HG03175 (cell line): ENCODE results near the gene NFIA.

ENCODE experiments used
- ATAC-seq: cut with Tn5 transposase; IDR thresholded peaks from one replicate; pipeline ENCODE4 v1.9.1; 2021; ENCODE audit warnings: mild to moderate bottlenecking, moderate library complexity; ENCODE audit not compliant: unreplicated experiment

The NFIA gene

DNA sequence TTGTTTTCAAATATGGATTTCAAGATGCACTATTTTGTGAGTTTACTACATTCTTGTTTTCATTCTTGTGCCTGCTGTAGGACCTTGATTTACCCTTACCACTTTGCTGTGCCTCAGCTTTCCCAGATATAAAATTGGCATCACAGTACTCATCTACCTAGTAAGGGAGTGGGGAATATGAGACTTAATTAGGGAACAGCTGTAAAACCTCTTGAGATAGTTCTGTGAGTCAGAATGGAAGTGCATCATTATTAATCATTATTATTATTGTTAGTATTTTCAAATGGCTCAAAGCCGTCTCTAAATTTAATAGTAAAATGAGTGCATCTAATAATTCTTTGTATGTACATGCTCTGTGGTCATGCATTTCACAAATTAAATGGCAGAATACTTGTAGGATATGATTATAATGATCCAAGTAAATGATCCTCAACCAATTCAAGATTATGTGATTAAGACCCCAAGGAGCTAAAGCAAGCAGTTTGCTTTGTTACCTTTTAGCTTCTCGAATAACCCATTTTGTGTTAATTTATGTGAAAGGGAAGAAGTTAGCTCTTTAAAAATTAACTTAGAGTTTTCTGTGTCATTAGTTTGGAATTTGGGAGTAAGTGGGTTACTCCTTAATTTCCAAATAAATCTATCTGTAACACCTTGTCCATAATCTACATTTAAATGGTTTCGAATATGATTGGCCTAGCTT lies 155.4 kb downstream of the NFIA start:
- ATAC-seq: no peak

DNA sequence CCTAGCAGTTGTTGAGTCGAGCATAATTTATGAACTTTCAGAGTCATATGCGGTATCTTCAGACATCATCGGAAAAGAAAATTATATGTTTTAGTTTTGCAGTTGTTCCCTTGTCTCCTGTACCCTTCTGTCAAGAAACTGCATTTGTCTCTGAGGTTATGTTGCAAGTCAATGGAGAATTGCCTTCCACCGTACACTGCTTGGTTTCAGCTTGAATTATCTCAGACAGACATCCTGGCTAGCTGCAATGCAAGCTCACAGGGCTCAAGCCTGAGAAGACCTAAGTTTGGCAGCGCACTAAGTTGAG lies 156.0 kb downstream of the NFIA start:
- no peak for ATAC-seq

DNA sequence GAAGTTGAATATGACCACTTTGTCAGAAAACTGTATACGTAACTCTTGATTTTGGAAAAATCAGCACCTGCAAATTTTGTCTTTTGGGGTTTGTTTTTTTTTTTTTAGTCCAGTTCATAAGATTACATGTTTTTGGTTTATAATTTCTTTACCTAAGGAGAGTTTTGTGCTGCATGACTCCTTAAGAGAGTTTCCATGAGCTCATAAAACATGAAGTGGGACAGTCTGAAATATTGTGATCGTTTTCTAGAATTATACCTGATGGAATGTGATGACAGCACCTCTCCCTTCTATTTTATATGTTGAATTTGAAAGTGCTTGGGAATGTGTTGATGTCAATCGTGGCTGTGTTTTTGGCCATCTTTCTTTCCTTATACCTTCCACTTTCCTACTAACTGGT lies 158.5 kb downstream of the NFIA start:
- no peak for ATAC-seq

DNA sequence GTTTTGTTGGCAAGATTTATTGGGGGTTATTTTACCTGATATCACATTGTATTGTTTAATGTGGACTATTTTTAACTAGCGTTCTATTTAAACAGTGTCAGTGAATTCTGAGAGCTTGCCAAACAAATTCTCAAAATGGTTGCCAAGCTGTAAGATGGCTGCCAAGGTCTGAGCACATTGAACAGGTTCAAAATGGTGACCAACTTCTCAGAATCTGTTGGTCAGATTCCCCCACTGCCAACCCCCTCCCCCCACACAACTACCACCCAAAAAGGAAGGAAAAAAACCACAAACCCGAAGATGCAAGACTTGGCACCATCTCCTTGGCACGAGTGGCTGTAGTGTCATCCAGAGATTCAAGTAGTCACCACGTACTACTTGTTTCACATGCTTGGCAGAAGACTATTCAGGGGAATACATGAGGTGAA lies 159.1 kb downstream of the NFIA start:
- no peak for ATAC-seq

DNA sequence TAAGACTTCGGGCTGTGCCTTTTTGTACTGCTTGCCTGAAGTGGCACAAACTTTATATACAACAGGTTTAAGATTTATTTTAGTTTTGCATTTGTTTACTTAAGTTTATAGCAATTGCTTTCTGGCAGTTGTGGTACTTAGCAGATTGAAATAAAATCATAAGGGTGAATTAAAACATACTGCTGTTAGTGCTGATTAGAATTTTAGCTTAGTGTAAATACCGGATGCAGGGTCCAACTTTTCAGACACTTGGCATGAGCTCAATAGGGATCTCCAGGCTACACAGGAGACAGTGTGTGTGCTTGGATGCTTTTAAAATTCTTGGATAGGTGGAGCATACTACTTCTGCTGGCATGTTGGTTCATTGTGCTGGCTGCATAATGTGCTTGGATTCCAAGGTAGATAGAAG lies 159.6 kb downstream of the NFIA start:
- no peak for ATAC-seq

DNA sequence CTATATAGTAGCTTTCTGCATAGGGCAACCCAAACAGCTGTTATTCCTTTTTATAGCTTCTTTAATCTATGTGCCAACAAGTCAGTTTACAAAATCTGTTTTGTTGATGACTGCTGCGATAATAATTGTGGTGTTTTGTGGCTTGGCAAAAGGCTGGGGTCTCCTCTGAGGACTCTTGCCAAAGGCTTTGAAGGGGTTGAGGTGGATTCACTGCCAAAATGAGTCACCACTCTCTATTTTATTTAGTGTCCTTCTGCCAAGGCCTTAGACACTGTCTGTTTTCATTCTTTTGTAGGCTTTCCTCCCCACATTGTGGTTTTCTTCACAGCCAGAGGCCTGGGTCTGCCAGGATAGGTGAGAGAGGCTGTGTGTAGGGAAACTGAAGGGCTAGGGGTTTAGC lies 161.8 kb downstream of the NFIA start:
- ATAC-seq: no peak

DNA sequence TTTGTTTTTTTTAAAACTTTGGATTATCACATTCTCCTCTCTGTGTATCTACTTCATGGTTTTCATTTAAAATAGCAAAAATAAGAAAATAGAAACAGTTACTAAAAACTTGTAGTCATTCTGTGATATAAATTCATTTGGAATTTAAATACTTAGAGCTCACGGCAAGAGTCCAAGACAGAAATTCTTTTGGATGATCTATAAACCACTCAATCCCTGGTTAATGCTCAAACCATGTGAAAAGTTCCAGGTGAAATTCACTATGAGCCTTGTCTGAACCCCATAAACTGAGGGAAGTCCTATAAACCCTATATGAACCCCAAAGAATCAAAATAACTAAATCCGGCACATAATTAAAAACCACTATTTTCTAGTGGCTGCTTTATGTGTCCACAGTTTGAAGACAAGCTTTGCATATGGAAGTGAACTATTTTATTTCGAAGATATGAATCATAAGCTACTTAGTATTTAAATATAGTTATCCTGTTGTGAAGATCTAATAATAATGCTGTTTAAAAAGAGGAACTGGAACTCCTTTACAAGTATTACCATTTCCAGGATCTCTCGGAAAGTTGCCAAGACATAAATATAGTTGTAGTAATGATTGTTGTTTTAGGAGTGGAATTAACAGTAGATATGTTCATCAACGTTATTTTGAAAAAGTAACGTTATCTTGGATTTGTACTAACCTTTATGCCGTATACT lies 163.5 kb downstream of the NFIA start:
- peak; percentile 64 for ATAC-seq

DNA sequence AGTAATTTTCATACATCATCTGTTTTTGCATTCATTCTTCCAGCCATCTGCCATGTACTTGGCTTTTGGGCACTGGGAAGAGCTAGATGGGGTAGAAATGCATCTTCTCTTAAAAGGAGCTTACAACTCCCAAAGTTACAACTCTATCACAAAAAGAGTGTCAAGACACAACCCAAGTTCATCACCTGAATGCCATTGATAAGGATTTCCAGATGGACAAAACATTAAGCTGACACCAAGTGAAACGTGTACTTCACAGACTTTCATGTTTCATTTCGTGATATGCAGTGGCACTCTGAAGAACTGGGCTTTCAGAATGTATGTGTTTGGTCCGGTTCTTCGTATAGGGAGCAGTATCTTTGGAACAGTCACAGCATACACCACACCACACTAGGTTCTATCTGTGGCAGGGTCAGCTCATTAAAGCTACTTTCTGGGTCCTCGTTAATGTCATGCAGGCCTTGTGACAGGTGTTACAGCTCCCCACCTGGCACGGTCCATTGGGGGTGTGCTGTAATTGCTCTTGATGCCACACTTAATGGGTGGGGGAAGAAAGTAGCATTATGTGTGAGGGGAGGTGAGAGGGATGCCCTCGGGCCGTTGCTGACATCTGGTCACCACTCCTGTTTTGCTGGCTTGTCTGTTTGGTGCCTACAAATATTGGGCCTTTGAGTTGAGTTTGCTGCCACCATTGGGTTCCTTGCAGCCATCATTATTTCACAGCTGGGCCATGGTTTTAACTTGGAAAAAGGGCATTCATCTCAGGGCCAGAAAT lies 164.9 kb downstream of the NFIA start:
- ATAC-seq: no peak

DNA sequence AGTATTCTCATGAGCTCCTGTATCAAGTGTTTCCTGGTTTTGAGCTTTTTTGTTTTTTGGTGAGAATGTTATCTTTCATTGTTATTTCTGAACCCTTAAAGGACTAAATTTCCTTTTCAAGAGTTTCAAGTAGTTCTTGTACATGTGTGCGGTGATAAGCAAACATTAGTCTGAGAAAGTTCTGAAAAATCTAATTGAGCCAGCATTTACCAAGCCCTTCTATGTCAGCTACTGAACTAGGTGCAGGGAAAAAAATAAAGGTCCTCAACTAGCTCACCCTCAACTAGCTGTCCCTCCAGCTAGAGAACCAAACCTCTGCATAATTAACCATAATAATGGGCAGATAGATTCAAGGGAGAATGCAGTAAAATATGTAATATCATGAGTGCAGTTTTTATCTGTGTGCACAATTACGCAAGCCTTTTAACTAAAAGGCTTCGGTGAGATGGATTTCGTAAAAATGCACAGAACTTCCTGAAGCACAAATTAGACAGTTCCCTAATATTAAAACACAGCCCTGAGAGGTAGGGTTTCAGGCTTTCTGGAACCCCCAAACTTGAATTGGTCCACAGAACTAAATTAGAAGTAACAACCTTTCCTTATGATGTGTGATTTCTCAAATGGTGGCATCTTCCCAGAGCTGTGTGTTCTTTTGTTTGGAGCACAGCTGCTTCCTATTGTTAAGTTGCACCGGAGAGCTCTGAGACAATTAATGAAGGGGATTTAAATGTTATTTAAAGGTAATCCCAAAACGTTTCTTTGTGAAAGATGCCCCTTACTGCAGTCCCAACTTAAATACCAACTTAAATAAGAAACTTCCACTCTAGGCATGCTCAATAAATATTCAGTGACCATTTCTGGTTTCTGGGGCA lies 165.8 kb downstream of the NFIA start:
- no peak for ATAC-seq

DNA sequence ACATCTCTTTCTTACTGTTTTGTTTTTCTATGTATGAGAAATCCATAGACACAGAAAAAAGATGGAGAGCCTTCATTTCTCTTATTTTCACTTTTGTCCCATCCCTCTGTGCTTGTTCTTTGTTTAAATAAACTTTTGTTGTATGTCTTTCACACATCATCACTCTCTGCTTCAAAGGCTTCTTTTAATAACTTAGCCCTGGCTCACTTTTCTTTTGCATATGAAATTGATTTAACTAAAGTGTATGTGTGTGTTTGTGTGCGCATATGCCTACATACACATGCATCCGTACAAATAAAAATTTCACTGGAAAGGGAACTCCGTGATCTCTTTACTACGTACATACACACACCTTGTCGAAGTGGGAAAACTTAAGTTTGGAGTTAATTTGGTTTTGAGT lies 168.6 kb downstream of the NFIA start:
- no peak for ATAC-seq

DNA sequence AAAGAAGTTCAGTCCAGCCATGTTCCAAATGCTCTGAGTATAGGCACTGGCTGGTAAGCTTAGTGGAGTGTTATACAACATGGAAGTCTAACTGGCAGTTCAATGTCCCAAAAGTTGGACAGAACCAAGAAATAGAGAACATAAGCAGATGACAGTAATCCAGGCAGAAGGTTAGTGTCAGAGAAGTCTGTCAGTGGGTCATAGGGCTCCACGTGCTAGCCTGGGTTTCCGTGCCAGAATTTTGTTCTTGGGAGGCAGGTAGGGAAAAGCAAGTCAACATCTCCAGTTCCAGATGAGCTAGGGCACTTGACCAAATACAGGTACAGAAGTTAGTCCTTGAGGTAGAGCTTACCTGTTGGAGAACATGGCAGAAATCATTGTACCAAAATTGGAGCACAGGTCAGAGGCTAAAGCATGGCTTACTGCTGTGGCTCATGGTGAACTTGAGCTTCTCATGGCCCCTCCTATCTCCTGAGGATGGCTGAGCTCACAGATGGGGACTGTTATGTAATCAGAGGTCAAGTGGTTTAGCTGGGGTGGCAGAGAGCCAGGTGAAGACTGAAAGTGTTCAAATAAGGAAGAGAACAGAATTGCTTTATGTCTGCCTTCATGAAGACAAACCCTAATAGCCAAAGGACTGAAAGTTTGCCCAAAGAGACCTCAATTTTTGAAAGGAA lies 170.8 kb downstream of the NFIA start:
- ATAC-seq: no peak

DNA sequence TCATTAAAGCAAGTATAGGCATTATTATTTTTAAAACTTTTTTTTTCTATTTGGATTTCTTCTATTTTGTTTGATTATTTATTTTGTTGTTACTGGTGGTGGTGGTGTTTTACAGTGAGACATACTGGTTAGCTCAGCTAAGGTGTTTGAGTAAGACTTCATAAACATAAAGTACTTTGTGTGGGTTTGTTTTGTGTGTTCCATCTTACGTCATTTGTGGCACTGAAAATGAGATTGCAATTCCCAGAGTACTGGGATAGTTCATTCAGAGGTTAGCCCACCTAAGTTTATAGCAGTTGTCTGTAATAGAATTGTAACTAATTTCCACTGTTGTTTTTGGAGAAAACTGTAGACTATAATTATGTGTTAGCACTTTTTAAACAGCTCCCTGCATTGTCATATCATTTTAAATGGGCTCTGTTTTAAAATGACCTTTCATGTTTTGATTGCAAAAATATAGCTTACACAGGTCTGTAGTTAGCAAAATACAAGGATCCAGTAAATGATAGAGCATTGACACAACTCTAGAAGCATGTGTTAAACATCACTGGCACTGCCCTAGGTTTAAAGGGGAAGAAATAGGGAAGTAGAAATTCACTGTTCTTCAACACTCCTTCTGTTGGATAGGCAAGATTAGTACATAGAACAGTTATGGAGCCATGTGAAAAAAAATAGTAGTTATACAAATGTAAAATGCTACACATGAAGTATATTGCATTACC lies 171.7 kb downstream of the NFIA start:
- ATAC-seq: no peak

DNA sequence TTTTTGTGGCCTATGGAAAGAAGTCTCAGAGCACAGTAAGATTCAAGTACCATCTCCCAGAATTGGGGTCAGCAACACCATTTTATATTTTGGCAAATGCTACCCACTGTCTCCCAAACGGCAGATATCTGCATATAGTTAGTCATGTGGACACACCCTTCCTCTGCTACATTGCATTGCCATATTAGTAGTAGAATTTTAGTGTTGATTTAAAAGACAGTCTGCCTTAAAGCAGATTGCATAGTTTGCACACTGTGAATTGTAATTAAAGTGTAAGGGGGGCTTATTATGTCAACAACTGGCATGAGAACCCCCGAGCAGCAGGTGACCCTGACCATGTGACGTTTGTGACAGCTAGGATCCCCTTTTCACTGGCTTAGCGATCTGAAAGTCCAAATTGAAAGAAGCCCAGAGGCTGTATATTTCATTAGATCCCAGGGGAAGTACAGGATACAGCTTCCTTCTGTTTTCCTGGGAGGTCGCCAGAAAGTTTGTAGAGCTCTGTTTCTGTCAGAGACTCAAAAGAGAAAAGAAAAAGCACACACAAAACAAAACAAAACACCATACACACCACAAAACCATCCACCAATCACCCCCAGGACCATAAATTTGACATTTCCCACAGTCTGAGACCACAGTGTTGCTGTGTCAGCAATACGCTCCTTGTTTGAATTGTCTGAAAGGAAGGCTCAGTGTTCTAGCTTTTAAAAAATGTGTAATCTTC lies 172.4 kb downstream of the NFIA start:
- no peak for ATAC-seq

DNA sequence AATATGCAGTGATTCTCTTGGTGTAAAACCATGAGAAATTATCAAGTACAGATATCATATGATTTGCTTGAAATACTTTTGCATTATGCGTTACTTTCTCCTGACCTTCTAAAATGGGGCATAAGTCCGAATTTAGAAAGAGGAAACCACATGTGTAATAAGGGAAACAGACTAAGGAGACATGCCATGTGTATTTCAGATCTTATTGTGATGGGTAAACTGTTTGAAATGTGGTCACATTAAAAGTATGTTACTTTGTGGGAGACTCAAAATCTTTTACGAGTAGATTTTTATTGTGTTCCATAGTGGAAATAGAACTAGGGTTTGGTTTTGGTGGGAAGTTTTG lies 173.0 kb downstream of the NFIA start:
- ATAC-seq: no peak

DNA sequence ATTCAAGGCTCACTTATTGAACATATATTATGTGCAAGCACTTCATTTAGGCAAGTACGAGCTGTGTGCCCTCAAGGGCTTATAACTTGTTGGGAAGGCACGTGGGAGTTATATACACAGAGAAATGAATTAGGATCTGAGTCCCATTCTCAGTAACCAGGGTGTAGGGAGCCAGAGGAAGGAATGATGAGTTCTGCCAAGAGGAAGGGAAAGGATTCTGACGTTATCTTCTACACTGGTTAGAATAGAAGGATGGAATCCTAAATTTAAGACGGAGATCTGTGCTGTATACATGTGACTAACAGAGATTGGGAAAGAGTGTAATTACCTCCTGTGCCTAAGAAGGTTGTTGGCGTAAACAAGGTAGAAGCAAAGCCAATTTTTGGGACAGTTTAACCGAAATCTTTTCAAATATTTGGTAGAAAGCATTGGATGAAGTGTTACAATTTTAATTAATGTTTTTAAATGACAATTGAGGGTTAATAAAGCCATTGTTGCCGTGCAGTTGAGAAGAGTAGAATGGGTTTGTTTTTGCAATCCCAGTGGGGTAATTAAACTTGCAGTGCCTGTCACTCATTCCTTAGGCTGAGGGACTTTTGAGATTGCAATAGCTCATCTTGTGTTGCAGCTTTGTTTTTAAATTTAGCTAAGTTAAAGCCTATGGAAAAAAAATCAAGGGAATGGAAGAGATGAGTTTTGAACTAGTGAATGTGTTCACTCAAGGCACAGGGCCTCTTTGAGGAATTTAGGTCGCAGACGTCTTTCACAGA lies 177.2 kb downstream of the NFIA start:
- ATAC-seq: no peak

DNA sequence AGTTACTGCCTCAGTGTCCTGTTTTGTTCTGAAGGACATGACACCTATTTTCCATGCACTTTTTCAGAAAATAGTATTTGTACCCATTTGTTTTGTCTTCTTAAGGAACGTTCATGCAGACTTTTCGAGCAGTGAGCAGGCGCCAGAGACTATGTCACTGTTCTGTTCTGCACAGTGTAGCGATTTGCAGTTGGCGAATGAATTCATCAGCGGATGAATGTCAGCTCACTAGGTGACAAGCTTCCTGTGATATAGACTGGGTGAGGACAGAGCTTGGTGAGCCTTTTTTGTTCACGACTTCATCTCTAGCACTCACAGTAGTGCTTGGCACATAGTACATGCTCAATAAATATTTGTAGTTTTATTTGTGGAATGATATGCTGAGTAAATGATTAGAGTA lies 177.8 kb downstream of the NFIA start:
- ATAC-seq: no peak

DNA sequence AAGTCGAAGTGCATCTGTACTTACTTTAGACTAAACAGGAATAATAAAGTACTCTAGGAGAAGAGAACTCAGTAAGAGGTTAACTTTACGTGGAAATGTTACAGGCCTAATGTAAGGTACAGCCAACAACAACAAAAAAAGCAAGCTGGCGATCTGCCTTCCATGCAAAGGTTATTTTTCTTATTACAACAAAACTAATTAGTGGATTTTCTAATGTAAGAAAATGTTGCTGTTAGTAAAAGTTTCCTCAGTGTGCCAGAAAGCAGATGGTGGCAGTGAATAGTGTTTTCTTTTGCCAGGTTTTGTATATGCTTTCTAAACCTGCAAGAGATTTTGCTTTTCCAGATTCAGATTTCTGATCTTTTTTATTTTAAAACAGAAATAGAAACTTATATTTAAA lies 179.2 kb downstream of the NFIA start:
- ATAC-seq: no peak

DNA sequence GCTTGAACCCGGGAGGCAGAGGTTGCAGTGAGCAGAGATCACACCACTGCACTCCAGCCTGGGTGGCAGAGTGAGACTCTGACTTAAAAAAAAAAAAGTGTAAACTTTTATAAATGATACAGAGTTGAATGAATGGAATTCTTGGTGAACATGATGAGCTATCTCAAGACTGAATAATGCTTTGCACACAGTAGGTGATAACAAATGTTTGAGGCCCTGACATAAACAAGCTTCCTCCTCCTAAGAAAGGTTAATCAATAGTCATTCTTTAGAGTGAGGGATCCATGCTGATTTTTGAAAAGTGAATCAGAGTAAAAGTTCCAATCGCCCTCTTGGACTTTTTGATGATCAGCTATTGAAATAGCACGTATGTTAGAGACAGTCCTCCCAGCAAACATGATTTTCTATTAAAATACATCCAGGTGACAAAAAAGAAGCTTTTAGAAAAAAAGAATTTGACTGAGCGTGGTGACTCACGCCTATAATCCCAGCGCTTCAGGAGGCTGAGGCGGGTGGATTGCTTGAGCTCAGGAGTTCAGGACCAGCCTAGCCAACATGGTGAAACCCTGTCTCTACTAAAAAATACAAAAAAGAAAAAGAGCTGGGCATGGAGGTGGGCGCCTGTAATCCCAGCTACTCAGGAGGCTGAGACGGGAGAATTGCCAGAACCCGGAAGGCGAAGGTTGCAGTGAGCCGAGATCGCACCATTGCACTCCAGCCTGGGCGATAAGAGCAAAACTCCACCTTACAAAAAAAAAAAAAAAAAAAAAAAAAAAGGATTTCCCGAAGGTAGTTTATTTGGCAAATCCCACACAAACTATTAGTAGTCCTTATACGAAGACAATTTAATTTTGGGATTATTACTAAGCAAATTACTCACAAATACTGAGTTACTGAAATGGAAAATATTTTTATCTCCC lies 181.8 kb downstream of the NFIA start:
- no peak for ATAC-seq
